Ovary (tissue), 3 donors: ENCODE measurements around the gene ACTN1.

Experiments
- EP300 ChIP-seq: sonication (generic); formaldehyde crosslinking; IDR thresholded peaks from one replicate; pipeline ENCODE4 v1.6.1; 2017; ENCODE audit warnings: antibody characterized with exemption
- POLR2A ChIP-seq: fragments of 450-650 bp; IDR thresholded peaks from one replicate; pipeline ENCODE4 v1.6.1; 2017; ENCODE audit warnings: antibody characterized with exemption, mild to moderate bottlenecking, moderate library complexity
- TF ChIP-seq, protein P1 (sequence below), 3 donors: fragments of 450-650 bp in 2 of 3; fragments of 200-600 bp in 1 of 3; IDR thresholded peaks; one replicate each; pipeline versions ENCODE4 v1.5.1 to v1.8.0; 2016 to 2022; ENCODE audit warnings: antibody characterized with exemption in 3 of 3, mild to moderate bottlenecking in 1 of 3
- donor health status: DM: no; HTN: no; CAD: no.

DNA sequence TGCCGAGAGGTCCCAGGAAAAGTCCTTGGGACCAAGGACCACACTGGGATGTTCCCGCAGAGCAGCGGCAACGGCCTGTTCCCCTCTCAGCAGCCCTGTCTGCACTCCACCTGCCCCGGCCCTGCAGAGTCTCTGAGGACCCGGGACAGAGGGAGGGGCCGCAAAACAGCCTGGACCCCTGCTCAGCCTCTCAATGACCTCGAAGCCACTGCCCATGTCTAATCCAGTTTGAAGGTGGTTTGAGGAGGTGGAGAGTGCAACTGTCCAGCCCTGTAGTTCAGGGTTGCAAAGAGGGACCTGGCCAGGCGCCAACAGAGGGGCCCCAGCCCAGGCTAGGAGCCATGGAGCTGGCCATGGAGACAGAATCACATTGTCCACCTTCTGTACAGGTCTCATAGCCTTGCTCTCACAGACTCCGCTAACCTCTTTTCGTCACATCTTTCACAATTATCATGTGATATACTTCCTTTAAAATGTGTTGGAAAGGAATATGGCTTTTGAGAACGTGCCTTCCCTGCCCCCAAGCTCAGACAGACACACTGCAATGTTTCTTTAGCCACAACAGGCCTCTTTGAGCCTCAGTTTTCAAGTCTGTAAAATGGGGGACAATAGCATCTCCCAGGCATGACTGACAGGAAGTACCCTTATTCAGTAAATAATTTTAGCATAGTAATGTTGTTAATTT lies 49.3 kb downstream of the ACTN1 start:
- TF ChIP-seq, protein P1, sequence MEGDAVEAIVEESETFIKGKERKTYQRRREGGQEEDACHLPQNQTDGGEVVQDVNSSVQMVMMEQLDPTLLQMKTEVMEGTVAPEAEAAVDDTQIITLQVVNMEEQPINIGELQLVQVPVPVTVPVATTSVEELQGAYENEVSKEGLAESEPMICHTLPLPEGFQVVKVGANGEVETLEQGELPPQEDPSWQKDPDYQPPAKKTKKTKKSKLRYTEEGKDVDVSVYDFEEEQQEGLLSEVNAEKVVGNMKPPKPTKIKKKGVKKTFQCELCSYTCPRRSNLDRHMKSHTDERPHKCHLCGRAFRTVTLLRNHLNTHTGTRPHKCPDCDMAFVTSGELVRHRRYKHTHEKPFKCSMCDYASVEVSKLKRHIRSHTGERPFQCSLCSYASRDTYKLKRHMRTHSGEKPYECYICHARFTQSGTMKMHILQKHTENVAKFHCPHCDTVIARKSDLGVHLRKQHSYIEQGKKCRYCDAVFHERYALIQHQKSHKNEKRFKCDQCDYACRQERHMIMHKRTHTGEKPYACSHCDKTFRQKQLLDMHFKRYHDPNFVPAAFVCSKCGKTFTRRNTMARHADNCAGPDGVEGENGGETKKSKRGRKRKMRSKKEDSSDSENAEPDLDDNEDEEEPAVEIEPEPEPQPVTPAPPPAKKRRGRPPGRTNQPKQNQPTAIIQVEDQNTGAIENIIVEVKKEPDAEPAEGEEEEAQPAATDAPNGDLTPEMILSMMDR (IDR thresholded peaks at IDR 0.05): no peak
- TF ChIP-seq POLR2A (no peak), EP300 (no peak)
